ENCODE measurements around the gene WBP2. TPM values are rescaled to one million over a fixed set of nuclear protein-coding genes. Genes with fewer than 3 reads are reported as not detected.

WBP2 gene
- total and polyA plus RNA-seq, 2 donors: 17.3 to 96.9 TPM

DNA sequence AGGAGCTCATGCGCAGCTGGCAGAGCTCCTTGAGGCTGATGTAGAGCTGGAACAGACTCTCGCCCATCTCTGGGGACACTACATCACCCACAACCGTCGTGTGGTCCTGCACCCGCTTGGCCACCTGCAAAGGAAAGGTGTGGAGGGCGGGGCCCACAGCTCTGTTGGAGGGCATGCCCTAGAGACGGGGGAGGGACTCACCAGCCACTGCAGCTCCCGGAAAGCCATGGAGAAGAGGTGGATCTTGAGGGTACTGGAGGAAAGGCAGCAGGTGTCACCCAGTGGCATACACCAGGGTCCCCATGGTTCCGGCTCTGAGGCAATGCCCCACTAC is 19.5 kb downstream of the WBP2 start:
- peaks cover 62 to 69% of the 10 kb centered on the region in 2 donors for H3K36me3 ChIP-seq (ENCODE audit: control insufficient read depth in 2 of 2, insufficient read depth in 2 of 2, low read length in 1 of 2)
- no peaks in the 10 kb centered on the region for H3K27me3 ChIP-seq (ENCODE audit: control insufficient read depth in 2 of 2, insufficient read depth in 1 of 2, low read length in 1 of 2)
- H3K4me1 ChIP-seq (ENCODE audit: control insufficient read depth in 2 of 2, insufficient read depth in 2 of 2, low read length in 2 of 2): peaks cover 10 to 32% of the 10 kb centered on the region in 2 donors
- 97% methylated on average over 9 of the region's 9 CpGs for WGBS
- no peak overlapping the region for H3K4me3 ChIP-seq (ENCODE audit: low read length in 2 of 2)
- DNase-seq (ENCODE audit: low read depth in 6 of 9, low spot score in 9 of 9): no peak
- no peak overlapping the region for H3K27ac ChIP-seq (ENCODE audit: low read depth in 1 of 2, low read length in 1 of 2)
- peaks cover 0 to 1% of the 10 kb centered on the region in 2 donors for H3K9me3 ChIP-seq (ENCODE audit: control insufficient read depth in 2 of 2, insufficient read depth in 1 of 2, low read length in 1 of 2)

DNA sequence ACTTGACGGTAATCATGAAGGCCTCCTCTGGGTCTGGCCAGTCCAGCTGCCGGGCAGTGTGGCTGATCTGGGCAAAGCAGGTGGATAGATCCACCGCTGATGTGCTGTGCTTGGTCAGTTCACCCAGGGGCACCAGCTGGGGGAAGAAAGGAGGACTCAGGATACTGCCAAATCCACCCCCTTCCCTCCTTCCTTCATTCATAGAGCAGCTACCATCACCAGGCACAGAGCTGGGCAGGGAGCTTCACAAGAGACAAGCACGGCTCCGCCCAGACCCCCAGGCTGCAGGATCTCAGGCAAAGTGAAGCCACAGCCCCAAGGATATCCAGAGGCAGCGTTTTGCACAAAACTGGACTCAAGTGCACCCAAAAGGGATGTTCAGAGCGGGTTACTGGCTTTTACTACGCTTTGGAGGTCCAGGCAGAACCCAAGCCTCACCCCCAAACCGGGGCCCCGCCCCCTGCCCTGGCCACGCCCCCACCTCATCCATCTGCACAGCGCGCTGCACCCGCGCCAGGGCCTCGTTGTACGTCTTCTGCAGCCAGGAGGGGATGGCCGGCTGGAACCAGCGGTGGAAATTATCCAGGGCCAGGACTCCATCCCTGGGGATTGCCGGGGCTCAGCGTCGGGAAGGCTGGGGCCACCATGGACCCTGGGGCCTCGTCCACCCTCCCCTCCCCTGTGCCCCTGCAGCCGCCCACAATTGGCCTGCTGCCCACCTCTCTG is 20.0 kb downstream of the WBP2 start:
- WGBS: 97% methylated on average over 24 of the region's 24 CpGs
- Histone ChIP-seq H3K4me3 (ENCODE audit: low read length in 2 of 2) (no peak overlapping the region), H3K27me3 (ENCODE audit: control insufficient read depth in 2 of 2, insufficient read depth in 1 of 2, low read length in 1 of 2) (no peaks in the 10 kb centered on the region), H3K36me3 (ENCODE audit: control insufficient read depth in 2 of 2, insufficient read depth in 2 of 2, low read length in 1 of 2) (peaks cover 62 to 69% of the 10 kb centered on the region in 2 donors), H3K4me1 (ENCODE audit: control insufficient read depth in 2 of 2, insufficient read depth in 2 of 2, low read length in 2 of 2) (peaks cover 10 to 32% of the 10 kb centered on the region in 2 donors), H3K27ac (ENCODE audit: low read depth in 1 of 2, low read length in 1 of 2) (no peak overlapping the region), H3K9me3 (ENCODE audit: control insufficient read depth in 2 of 2, insufficient read depth in 1 of 2, low read length in 1 of 2) (peaks cover 0 to 4% of the 10 kb centered on the region in 2 donors)
- DNase-seq (ENCODE audit: low read depth in 6 of 9, low spot score in 9 of 9): no peak

GRCh38 chr17:75834279-75834920 is 20.7 kb downstream of the WBP2 start:
- no peak for DNase-seq (ENCODE audit: low read depth in 6 of 9, low spot score in 9 of 9)
- no peaks in the 10 kb centered on the region for H3K27me3 ChIP-seq (ENCODE audit: control insufficient read depth in 2 of 2, insufficient read depth in 1 of 2, low read length in 1 of 2)
- WGBS: 96% methylated on average over 25 of the region's 25 CpGs
- no peak overlapping the region for H3K4me3 ChIP-seq (ENCODE audit: low read length in 2 of 2)
- peaks cover 60 to 69% of the 10 kb centered on the region in 2 donors for H3K36me3 ChIP-seq (ENCODE audit: control insufficient read depth in 2 of 2, insufficient read depth in 2 of 2, low read length in 1 of 2)
- no peak overlapping the region for H3K27ac ChIP-seq (ENCODE audit: low read depth in 1 of 2, low read length in 1 of 2)
- H3K4me1 ChIP-seq (ENCODE audit: control insufficient read depth in 2 of 2, insufficient read depth in 2 of 2, low read length in 2 of 2): peaks cover 10 to 32% of the 10 kb centered on the region in 2 donors
- peaks cover 0 to 4% of the 10 kb centered on the region in 2 donors for H3K9me3 ChIP-seq (ENCODE audit: control insufficient read depth in 2 of 2, insufficient read depth in 1 of 2, low read length in 1 of 2)

GRCh38 chr17:75832652-75833400 is 22.3 kb downstream of the WBP2 start:
- WGBS: 18% methylated on average over 20 of the region's 20 CpGs
- H3K27me3 ChIP-seq (ENCODE audit: control insufficient read depth in 2 of 2, insufficient read depth in 1 of 2, low read length in 1 of 2): no peaks in the 10 kb centered on the region
- H3K36me3 ChIP-seq (ENCODE audit: control insufficient read depth in 2 of 2, insufficient read depth in 2 of 2, low read length in 1 of 2): peaks cover 65 to 73% of the 10 kb centered on the region in 2 donors
- peaks cover 0 to 4% of the 10 kb centered on the region in 2 donors for H3K9me3 ChIP-seq (ENCODE audit: control insufficient read depth in 2 of 2, insufficient read depth in 1 of 2, low read length in 1 of 2)
- peak overlapping the region; percentile 90 to 92 for H3K27ac ChIP-seq (ENCODE audit: low read depth in 1 of 2, low read length in 1 of 2)
- H3K4me3 ChIP-seq (ENCODE audit: low read length in 2 of 2): peak overlapping the region in 1 of 2 donors; percentile 11
- peak in 5 of 9 donors; percentile 48 to 79 (median 61) for DNase-seq (ENCODE audit: low read depth in 6 of 9, low spot score in 9 of 9)
- peaks cover 10 to 45% of the 10 kb centered on the region in 2 donors for H3K4me1 ChIP-seq (ENCODE audit: control insufficient read depth in 2 of 2, insufficient read depth in 2 of 2, low read length in 2 of 2)

- Histone ChIP-seq H3K27me3 (ENCODE audit: control insufficient read depth in 2 of 2, insufficient read depth in 1 of 2, low read length in 1 of 2) (no peaks in the 10 kb centered on the region), H3K4me3 (ENCODE audit: low read length in 2 of 2) (peak overlapping the region in 1 of 2 donors; percentile 11), H3K9me3 (ENCODE audit: control insufficient read depth in 2 of 2, insufficient read depth in 1 of 2, low read length in 1 of 2) (peaks cover 0 to 4% of the 10 kb centered on the region in 2 donors), H3K4me1 (ENCODE audit: control insufficient read depth in 2 of 2, insufficient read depth in 2 of 2, low read length in 2 of 2) (peaks cover 12 to 51% of the 10 kb centered on the region in 2 donors), H3K36me3 (ENCODE audit: control insufficient read depth in 2 of 2, insufficient read depth in 2 of 2, low read length in 1 of 2) (peaks cover 67 to 76% of the 10 kb centered on the region in 2 donors), H3K27ac (ENCODE audit: low read depth in 1 of 2, low read length in 1 of 2) (peak overlapping the region; percentile 90 to 92)
- WGBS: 88% methylated on average over 10 of the region's 10 CpGs
- DNase-seq (ENCODE audit: low read depth in 6 of 9, low spot score in 9 of 9): peak in 2 of 9 donors; percentile 26 to 42
Observed at GRCh38 chr17:75832164-75832651, 22.9 kb downstream of the WBP2 start.

DNA sequence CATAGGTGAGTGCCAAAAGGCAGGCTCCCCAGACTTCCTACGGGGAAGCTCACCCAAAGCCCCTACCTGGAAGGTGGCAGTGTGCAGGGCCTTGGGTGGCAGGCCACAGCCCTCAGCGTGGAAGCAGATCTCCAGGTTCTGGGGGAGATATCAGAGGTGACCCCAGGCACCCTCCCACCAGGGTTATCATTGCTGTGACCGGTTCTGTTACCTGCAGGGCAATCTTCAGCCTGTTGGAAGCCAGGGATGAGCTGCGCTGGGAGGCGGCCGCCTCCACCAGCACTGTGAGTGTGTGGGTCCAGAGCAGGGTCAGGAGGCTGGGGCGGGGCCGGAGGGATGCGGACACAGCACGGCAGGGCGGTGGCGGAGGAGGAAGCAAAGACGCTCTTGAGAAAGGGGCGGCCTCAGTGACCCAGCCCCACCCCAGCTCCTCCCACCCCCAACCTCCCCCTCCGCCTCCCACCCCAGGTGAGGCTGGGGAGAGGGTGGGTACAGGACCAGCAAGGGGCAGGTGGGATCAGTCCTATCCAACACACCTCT is 24.0 kb downstream of the WBP2 start:
- H3K36me3 ChIP-seq (ENCODE audit: control insufficient read depth in 2 of 2, insufficient read depth in 2 of 2, low read length in 1 of 2): peaks cover 66 to 77% of the 10 kb centered on the region in 2 donors
- H3K27ac ChIP-seq (ENCODE audit: low read depth in 1 of 2, low read length in 1 of 2): no peak overlapping the region

DNA sequence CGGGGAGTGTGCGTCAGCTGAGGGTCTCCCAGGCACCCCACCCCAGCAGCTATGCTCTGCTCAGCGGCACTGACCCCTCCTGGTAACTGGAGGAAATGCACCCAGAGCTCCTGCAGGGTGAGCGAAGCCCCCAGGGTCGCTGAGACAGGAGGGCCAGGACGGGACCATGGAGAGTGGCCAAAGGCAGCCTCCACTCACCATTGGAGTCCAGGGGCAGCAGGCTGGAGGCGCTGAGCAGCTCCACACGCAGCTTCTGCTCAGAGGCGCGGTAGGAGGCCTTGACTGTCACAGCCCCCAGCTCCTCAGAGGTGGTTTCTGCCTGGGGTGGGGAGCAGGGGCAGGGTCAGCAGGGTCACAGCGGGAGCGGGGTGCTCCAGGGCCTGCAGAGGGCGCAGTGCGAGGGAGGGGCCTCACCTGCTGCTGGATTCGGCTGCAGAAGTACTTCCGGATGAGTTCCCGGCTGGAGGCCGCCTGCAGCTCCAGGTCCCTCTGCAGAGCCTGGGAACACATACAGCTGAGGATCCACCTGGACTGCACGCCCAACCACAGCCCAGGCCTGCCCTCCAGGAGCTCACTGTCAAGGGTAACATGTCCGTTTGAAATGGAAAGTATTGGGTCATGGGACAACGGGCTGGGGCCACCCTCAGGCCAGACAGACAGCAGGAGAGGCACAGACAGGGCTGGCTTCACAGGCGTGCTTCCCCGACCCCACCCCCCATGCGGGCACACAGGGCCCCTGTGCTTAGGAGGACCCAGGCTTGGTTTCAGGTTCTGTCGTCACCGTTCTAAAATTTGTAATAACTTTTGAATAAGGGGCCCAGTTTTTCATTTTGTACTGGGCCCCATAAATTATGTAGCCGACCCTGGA is 24.7 kb downstream of the WBP2 start:
- H3K4me3 ChIP-seq (ENCODE audit: low read length in 2 of 2): no peak overlapping the region
- peaks cover 13 to 60% of the 10 kb centered on the region in 2 donors for H3K4me1 ChIP-seq (ENCODE audit: control insufficient read depth in 2 of 2, insufficient read depth in 2 of 2, low read length in 2 of 2)
- WGBS: 96% methylated on average over 27 of the region's 27 CpGs
- peaks cover 64 to 77% of the 10 kb centered on the region in 2 donors for H3K36me3 ChIP-seq (ENCODE audit: control insufficient read depth in 2 of 2, insufficient read depth in 2 of 2, low read length in 1 of 2)
- H3K9me3 ChIP-seq (ENCODE audit: control insufficient read depth in 2 of 2, insufficient read depth in 1 of 2, low read length in 1 of 2): peaks cover 0 to 4% of the 10 kb centered on the region in 2 donors
- H3K27ac ChIP-seq (ENCODE audit: low read depth in 1 of 2, low read length in 1 of 2): no peak overlapping the region
- no peaks in the 10 kb centered on the region for H3K27me3 ChIP-seq (ENCODE audit: control insufficient read depth in 2 of 2, insufficient read depth in 1 of 2, low read length in 1 of 2)
- peak in 2 of 9 donors; percentile 27 to 37 for DNase-seq (ENCODE audit: low read depth in 6 of 9, low spot score in 9 of 9)

More for the DNA sequence above, 24.0 kb downstream of the WBP2 start:
- H3K4me3 ChIP-seq (ENCODE audit: low read length in 2 of 2): no peak overlapping the region
- H3K27me3 ChIP-seq (ENCODE audit: control insufficient read depth in 2 of 2, insufficient read depth in 1 of 2, low read length in 1 of 2): no peaks in the 10 kb centered on the region
- peaks cover 13 to 60% of the 10 kb centered on the region in 2 donors for H3K4me1 ChIP-seq (ENCODE audit: control insufficient read depth in 2 of 2, insufficient read depth in 2 of 2, low read length in 2 of 2)
- H3K9me3 ChIP-seq (ENCODE audit: control insufficient read depth in 2 of 2, insufficient read depth in 1 of 2, low read length in 1 of 2): peaks cover 0 to 4% of the 10 kb centered on the region in 2 donors
- DNase-seq (ENCODE audit: low read depth in 6 of 9, low spot score in 9 of 9): no peak
- 99% methylated on average over 15 of the region's 15 CpGs for WGBS

DNA sequence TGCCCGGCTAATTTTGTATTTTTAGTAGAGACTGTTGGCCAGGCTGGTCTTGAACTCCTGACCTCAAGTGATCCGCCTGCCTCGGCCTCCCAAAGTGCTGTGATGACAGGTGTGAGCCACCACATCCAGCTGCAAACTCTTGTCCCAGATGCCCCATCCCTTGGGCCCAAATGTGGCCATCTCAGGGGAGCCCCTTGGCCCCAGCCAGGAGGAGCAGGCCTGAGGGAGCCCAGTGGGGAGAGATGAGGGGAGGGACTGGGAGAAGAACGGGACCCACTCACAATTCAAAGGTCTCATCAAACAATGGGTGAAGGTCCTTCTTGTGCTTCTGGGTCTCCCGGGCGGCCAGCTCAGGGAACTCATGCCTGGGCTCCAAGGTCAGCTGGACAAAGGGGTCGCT is 25.4 kb downstream of the WBP2 start:
- no peak overlapping the region for H3K4me3 ChIP-seq (ENCODE audit: low read length in 2 of 2)
- H3K36me3 ChIP-seq (ENCODE audit: control insufficient read depth in 2 of 2, insufficient read depth in 2 of 2, low read length in 1 of 2): peaks cover 60 to 76% of the 10 kb centered on the region in 2 donors
- H3K27me3 ChIP-seq (ENCODE audit: control insufficient read depth in 2 of 2, insufficient read depth in 1 of 2, low read length in 1 of 2): no peaks in the 10 kb centered on the region
- peaks cover 0 to 4% of the 10 kb centered on the region in 2 donors for H3K9me3 ChIP-seq (ENCODE audit: control insufficient read depth in 2 of 2, insufficient read depth in 1 of 2, low read length in 1 of 2)
- 96% methylated on average over 7 of the region's 7 CpGs for WGBS
- H3K4me1 ChIP-seq (ENCODE audit: control insufficient read depth in 2 of 2, insufficient read depth in 2 of 2, low read length in 2 of 2): peaks cover 13 to 57% of the 10 kb centered on the region in 2 donors
- no peak overlapping the region for H3K27ac ChIP-seq (ENCODE audit: low read depth in 1 of 2, low read length in 1 of 2)
- DNase-seq (ENCODE audit: low read depth in 6 of 9, low spot score in 9 of 9): no peak
